ENCODE results near the gene ANXA4. TPM values are rescaled to one million over a fixed set of nuclear protein-coding genes. Genes with fewer than 3 reads are reported as not detected.

The ANXA4 gene
- total RNA-seq, 2 experiments from 2014 or later = 27.6 to 28.0 TPM

Other genes starting within 250 kb of the ANXA4 start
- gene AAK1, start 98.4 kb upstream of the ANXA4 start, total RNA-seq = 10 to 100 TPM; 76.9 to 77.4 TPM
- 10 to 100 TPM; 16.3 to 17.3 TPM for gene GMCL1, start 87.5 kb downstream of the ANXA4 start, total RNA-seq
- gene SNRNP27, start 151.8 kb downstream of the ANXA4 start, total RNA-seq = 10 to 100 TPM; 54.9 to 60.7 TPM
- 1 to 10 TPM; 5.7 to 6.4 TPM for gene MXD1, start 173.0 kb downstream of the ANXA4 start, total RNA-seq
- gene ASPRV1, start 219.5 kb downstream of the ANXA4 start, total RNA-seq = under 1 TPM; 0.42 to 0.61 TPM

All from activated CD8-positive, alpha-beta memory T cell treated with anti-CD3 and anti-CD28 coated beads for 36 hours (primary cell).